Erythroblast (primary cell): ENCODE measurements around the gene DGKH.
"Not testable (repeated sequence)": the region's sequence is repeated elsewhere in the genome, so short reads cannot be mapped to it uniquely, and the experiment has no call there.

Experiments used
- DNase-seq, 2 experiments: peaks; one replicate each; lab custom pipeline; 2025; lab: John Stamatoyannopoulos, UW
- GATA1 ChIP-seq: IDR thresholded peaks from 2 replicates; pipeline ENCODE4 v1.6.1; 2011; ENCODE audit warnings: low read depth, mild to moderate bottlenecking, control low read depth, low read length, moderate library complexity
- POLR2A ChIP-seq: IDR thresholded peaks from 2 replicates; pipeline ENCODE4 v1.6.1; 2011; ENCODE audit warnings: mild to moderate bottlenecking, low read length

Gene DGKH

GRCh38 chr13:42054798-42055499 lies 6.5 kb downstream of the DGKH start:
- DNase-seq: no peak
- TF ChIP-seq POLR2A: no peak
- TF ChIP-seq GATA1: no peak

- no peak for DNase-seq
- TF ChIP-seq GATA1 (no peak), POLR2A (no peak)
Observed at GRCh38 chr13:42055500-42056085, 7.1 kb downstream of the DGKH start.

DNA sequence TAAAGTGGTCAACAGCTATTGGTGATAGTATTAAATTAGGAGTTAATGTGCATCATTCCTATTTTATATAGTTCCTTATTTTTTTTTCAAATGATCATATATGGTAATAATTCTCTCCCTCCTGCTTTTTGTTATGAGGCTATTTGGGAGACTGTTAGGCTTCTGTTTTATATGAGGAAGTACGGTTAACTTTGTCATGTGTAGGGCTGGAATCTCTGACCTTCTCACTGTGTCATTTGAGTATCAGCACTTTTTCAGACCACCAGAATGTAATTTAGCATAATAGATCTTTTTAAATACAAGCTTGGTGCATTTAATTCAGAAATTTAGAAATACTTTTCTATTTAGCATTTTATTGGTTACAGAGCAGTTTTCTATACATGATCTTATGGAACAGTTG lies 7.7 kb downstream of the DGKH start:
- TF ChIP-seq GATA1: no peak
- TF ChIP-seq POLR2A: no peak
- no peak for DNase-seq

GRCh38 chr13:42056583-42056982 lies 8.1 kb downstream of the DGKH start:
- DNase-seq: no peak
- TF ChIP-seq POLR2A (no peak), GATA1 (no peak)

- TF ChIP-seq POLR2A: no peak
- no peak for TF ChIP-seq GATA1
- no peak for DNase-seq
Observed at GRCh38 chr13:42057918-42058530, 9.6 kb downstream of the DGKH start.

- DNase-seq: no peak
- TF ChIP-seq GATA1: no peak
- TF ChIP-seq POLR2A: no peak
Observed at GRCh38 chr13:42061943-42062342, 13.5 kb downstream of the DGKH start.

DNA sequence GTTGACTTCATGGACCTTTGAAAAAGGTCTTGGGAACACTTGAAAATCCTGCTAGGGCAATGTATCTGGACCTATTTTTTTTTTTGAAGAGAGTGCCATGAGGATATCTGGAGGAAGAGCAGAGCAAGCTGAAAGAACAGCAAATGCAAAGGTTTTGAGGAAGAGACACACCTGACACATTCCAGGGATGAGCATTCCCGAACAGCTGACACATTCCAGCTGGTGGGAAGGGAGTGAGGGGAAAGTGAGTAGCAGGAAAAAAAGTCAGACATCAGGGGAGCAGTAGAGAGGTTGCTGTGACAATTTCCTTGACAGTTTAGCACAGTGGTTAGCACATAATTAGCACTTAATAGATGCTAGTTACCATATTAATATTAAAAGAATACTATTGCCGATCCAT lies 14.7 kb downstream of the DGKH start:
- DNase-seq: no peak
- TF ChIP-seq GATA1 (no peak), POLR2A (no peak)

GRCh38 chr13:42064259-42064658 lies 15.8 kb downstream of the DGKH start:
- DNase-seq: no peak

GRCh38 chr13:42064966-42065365 lies 16.5 kb downstream of the DGKH start:
- DNase-seq: no peak
- no peak for TF ChIP-seq GATA1
- TF ChIP-seq POLR2A: no peak

More at GRCh38 chr13:42064259-42064658, 15.8 kb downstream of the DGKH start:
- no peak for TF ChIP-seq POLR2A
- TF ChIP-seq GATA1: no peak

DNA sequence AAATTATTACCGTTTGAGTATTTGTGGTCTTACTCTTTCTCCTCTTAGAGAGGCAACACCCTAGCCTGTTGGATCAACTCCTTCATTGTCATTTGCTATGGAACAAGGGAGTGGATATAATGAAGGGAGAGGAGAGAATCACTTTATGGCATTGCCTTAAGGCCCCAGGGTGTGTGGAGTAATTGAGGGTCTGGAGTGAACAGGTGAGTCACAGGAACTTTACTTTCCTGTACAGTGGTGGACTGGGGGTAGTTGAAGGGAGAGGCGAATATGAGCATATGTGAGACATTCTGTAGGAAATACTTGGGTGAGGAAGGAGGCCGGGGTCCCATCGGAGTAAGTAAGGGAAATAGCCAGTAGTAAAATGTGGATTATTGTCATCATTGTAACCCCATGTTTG lies 17.0 kb downstream of the DGKH start:
- no peak for DNase-seq
- TF ChIP-seq POLR2A (no peak), GATA1 (no peak)

- no peak for DNase-seq
- TF ChIP-seq GATA1 (no peak), POLR2A (no peak)
Observed at GRCh38 chr13:42066542-42066941, 18.1 kb downstream of the DGKH start.

DNA sequence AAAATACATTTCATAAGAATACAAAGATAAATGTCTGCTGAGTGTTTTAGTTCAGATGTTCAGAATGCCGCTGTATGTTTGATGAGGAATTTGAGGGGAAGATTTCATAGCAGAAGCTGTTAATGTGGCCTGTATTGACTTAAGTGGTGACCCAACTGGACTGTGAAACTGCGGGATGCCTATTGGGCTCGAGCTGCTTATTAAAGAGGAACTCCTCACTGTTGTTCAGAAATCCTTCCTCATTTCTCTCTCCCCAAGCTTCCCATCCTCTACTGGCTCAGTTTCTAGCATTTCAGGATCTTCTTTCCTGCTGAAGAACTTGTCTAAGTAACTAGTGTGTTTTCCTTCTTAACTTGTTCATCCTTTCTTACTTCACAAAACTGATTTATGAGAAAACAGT lies 20.4 kb downstream of the DGKH start:
- DNase-seq: no peak
- TF ChIP-seq POLR2A (no peak), GATA1 (no peak)

- not testable (repeated sequence) for DNase-seq
Observed at GRCh38 chr13:42070599-42070998, 22.2 kb downstream of the DGKH start.

- DNase-seq: not testable (repeated sequence)
Observed at GRCh38 chr13:42071179-42071578, 22.7 kb downstream of the DGKH start.
